ENCODE data around the gene VPS4B.

GRCh38 chr18:63365876-63366212 is 56.4 kb downstream of the VPS4B start:
- no peak for TF ChIP-seq CTCF (IDR thresholded peaks at IDR 0.05; ENCODE audit: low read depth, low read length)
- no peak for TF ChIP-seq MYC (IDR thresholded peaks at IDR 0.05; ENCODE audit: low read depth, low read length)
- TF ChIP-seq POLR2A (IDR thresholded peaks at IDR 0.05; ENCODE audit: extremely low read depth, insufficient read length) = no peak

Measured in NB4 (cell line).